Activated T-cell treated with anti-CD3 and anti-CD28 coated beads, Interleukin-2, amount 50 U/mL, for 72 hours (primary cell): ENCODE results near the gene NEFH. TPM values are rescaled to one million over a fixed set of nuclear protein-coding genes. Genes with fewer than 3 reads are reported as not detected.
A peak's percentile ranks its signal among the peaks of the same experiment; 100 is the strongest.

ENCODE experiments used
- ATAC-seq, 2 donors: fragments of 150-1000 bp; cut with Tn5 transposase; replicated peaks in 1 of 2; 2 replicates each; pipeline ENCODE4 v1.10.0; 2021; ENCODE audit warnings: moderate library complexity in 2 of 2, mild to moderate bottlenecking in 1 of 2
- DNase-seq, 2 donors: peaks; one replicate each; pipeline ENCODE4 v3.0.0; 2021 to 2022; ENCODE audit warnings: mixed read lengths in 1 of 2
- H3K27ac Mint-ChIP-seq: one replicate; pipeline ENCODE4 v1.8.0; 2022; ENCODE audit warnings: mild to moderate bottlenecking, moderate library complexity, mixed read lengths
- H3K27me3 Mint-ChIP-seq: one replicate; pipeline ENCODE4 v1.8.0; 2022; ENCODE audit warnings: low read depth, mixed read lengths
- H3K36me3 Mint-ChIP-seq, 2 donors: one replicate each; pipeline ENCODE4 v1.8.0; 2022; ENCODE audit warnings: mixed read lengths in 2 of 2, mild to moderate bottlenecking in 1 of 2; ENCODE audit not compliant: insufficient read depth in 2 of 2
- H3K4me1 Mint-ChIP-seq: one replicate; pipeline ENCODE4 v1.8.0; 2022; ENCODE audit warnings: low read depth, mixed read lengths
- H3K4me3 Mint-ChIP-seq, 2 donors: one replicate each; pipeline ENCODE4 v1.8.0; 2022; ENCODE audit warnings: mild to moderate bottlenecking in 2 of 2, mixed read lengths in 2 of 2, moderate library complexity in 2 of 2
- H3K9me3 Mint-ChIP-seq, 2 donors: one replicate each; pipeline ENCODE4 v1.8.0; 2022; ENCODE audit warnings: mixed read lengths in 2 of 2
- total RNA-seq, 2 donors: library from RNA; stranded (reverse); gene quantifications; one replicate each; pipeline ENCODE4 v1.2.3, GENCODE V29; 2022

The NEFH gene
- total RNA-seq, 2 donors from 2014 or later, result 1.6 to 1.7 TPM

DNA sequence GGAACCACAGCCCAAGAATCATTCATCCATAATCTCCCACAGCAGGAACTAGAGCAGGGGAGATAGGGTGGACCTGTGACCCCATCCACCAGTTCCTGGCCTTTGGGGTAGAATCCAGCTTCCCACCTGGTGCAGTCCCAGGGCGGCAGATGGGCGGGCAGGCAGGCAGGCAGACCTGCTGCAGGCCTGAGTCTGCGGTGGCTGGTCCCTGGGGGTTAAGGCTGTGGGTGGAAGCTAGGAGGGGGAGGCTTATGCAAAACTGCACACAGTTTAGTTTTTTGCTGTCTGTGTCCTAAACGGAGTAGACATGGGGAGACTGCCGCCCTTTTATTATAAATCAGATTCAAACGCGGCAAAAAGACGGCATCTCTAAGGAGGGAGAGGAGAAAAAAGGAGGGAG, 4.5 kb upstream of the NEFH start:
- DNase-seq (no peak), ATAC-seq (no peak)
- Mint-ChIP-seq H3K27me3 (peaks cover 43% of the 10 kb centered on the region), H3K9me3 (no peaks in the 10 kb centered on the region), H3K4me3 (no peak overlapping the region), H3K4me1 (no peaks in the 10 kb centered on the region), H3K27ac (no peak overlapping the region), H3K36me3 (no peaks in the 10 kb centered on the region)

- Mint-ChIP-seq H3K27ac (no peak overlapping the region), H3K36me3 (peaks cover 0 to under 1% of the 10 kb centered on the region in 2 donors), H3K9me3 (no peaks in the 10 kb centered on the region), H3K4me3 (no peak overlapping the region), H3K4me1 (peaks cover under 1% of the 10 kb centered on the region), H3K27me3 (peaks cover 43% of the 10 kb centered on the region)
- ATAC-seq (no peak), DNase-seq (no peak)
Observed at GRCh38 chr22:29476116-29476515, 3.9 kb upstream of the NEFH start.

DNA sequence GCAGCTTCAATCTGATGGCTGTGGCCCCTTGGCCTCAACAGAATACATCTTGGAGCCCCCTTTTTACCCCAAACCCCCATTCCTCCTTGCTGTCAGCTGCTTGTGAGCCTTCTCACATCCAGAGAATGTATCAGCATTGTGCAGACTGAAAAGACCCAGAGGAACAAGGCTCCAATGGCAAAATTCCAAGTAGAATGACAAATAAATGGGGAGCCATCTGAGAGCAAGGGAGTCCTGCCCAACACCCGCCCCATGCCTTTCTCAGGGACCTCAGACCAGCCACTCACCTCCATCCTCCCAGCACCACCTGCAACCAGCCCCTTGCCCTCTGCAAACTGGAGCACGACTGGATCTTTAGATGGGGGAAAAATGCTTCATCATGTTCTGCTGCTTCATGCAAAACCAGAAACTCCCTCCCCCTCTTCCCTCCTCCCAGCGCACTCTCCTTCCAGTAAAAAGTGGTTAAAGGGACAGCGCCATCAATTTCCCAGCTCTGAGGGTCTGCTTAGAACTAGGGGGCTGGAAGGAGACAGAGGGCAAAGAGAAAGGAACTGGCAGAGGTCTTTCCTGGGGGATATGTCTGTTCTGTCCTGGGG, 2.2 kb upstream of the NEFH start:
- Mint-ChIP-seq H3K27ac (no peak overlapping the region), H3K27me3 (peaks cover 49% of the 10 kb centered on the region), H3K9me3 (no peaks in the 10 kb centered on the region), H3K4me3 (no peak overlapping the region), H3K36me3 (peaks cover 2 to 4% of the 10 kb centered on the region in 2 donors), H3K4me1 (peaks cover 7% of the 10 kb centered on the region)
- DNase-seq, result no peak
- ATAC-seq, result no peak

GRCh38 chr22:29478326-29479276, 1.4 kb upstream of the NEFH start:
- no peaks in the 10 kb centered on the region for H3K9me3 Mint-ChIP-seq
- peak; percentile 14 to 32 for DNase-seq
- peaks cover 2 to 4% of the 10 kb centered on the region in 2 donors for H3K36me3 Mint-ChIP-seq
- H3K4me1 Mint-ChIP-seq, result peaks cover 7% of the 10 kb centered on the region
- H3K4me3 Mint-ChIP-seq, result no peak overlapping the region
- ATAC-seq, result no peak
- H3K27ac Mint-ChIP-seq, result no peak overlapping the region
- H3K27me3 Mint-ChIP-seq, result peaks cover 49% of the 10 kb centered on the region

DNA sequence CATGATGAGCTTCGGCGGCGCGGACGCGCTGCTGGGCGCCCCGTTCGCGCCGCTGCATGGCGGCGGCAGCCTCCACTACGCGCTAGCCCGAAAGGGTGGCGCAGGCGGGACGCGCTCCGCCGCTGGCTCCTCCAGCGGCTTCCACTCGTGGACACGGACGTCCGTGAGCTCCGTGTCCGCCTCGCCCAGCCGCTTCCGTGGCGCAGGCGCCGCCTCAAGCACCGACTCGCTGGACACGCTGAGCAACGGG, 169 bp downstream of the NEFH start:
- no peaks in the 10 kb centered on the region for H3K9me3 Mint-ChIP-seq
- peaks cover 49% of the 10 kb centered on the region for H3K27me3 Mint-ChIP-seq
- peaks cover 7% of the 10 kb centered on the region for H3K4me1 Mint-ChIP-seq
- H3K4me3 Mint-ChIP-seq, result peak overlapping the region in 1 of 2 donors; percentile 53
- H3K27ac Mint-ChIP-seq, result no peak overlapping the region
- ATAC-seq (no peak), DNase-seq (no peak)
- peaks cover 2 to 4% of the 10 kb centered on the region in 2 donors for H3K36me3 Mint-ChIP-seq

DNA sequence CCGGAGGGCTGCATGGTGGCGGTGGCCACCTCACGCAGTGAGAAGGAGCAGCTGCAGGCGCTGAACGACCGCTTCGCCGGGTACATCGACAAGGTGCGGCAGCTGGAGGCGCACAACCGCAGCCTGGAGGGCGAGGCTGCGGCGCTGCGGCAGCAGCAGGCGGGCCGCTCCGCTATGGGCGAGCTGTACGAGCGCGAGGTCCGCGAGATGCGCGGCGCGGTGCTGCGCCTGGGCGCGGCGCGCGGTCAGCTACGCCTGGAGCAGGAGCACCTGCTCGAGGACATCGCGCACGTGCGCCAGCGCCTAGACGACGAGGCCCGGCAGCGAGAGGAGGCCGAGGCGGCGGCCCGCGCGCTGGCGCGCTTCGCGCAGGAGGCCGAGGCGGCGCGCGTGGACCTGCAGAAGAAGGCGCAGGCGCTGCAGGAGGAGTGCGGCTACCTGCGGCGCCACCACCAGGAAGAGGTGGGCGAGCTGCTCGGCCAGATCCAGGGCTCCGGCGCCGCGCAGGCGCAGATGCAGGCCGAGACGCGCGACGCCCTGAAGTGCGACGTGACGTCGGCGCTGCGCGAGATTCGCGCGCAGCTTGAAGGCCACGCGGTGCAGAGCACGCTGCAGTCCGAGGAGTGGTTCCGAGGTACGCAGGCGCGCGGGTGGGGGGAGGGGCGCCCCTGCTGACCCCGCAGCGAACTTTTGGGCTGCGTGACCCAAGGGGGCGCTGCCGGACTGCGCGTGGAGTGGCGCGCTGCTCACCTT, 670 bp downstream of the NEFH start:
- Mint-ChIP-seq H3K36me3 (peaks cover 2 to 4% of the 10 kb centered on the region in 2 donors), H3K4me3 (peak overlapping the region; percentile 53 to 60), H3K4me1 (peaks cover 7% of the 10 kb centered on the region), H3K27ac (no peak overlapping the region), H3K9me3 (no peaks in the 10 kb centered on the region), H3K27me3 (peaks cover 45% of the 10 kb centered on the region)
- peak; percentile 46 to 56 for DNase-seq
- ATAC-seq, result peak; percentile 82 to 86

DNA sequence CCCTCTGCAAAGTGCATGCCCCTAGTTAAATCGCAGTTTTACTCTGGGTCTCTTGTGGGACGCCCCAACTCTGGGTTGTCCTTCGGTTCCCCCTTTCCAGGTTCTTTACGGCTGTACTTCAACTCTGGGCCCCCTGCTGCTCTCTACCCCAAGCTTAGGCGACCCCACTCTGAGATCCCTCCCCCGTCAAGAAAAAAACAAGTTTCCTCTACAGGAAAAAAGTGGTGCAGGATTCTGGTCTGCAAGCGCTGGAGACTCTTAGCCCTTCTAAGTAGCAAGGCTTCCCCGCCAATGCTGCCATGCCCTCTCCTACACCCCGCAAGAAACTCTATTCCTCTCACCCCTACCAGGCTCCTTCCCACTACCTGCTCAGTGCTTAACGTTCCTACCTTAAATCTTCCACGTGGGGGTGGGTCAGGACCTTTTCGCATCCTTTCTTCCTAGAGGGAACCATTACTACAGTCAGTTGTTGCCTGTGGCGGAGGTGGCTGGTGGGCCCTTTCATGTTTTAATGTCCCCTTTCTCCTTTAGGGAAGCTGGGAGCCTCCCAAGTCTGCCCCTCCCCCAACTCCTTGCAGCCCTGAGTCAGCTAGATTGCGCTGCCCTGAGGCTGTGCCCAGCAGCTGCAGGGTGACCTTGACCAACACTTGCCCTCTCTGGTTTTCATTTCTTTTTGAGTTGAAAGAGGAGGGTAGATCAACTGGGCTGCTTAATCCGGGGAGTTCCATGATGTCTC, 1.4 kb downstream of the NEFH start:
- no peaks in the 10 kb centered on the region for H3K9me3 Mint-ChIP-seq
- peak overlapping the region; percentile 53 to 60 for H3K4me3 Mint-ChIP-seq
- H3K27me3 Mint-ChIP-seq, result peaks cover 41% of the 10 kb centered on the region
- H3K4me1 Mint-ChIP-seq, result peaks cover 7% of the 10 kb centered on the region
- DNase-seq, result no peak
- peaks cover 2 to 4% of the 10 kb centered on the region in 2 donors for H3K36me3 Mint-ChIP-seq
- no peak overlapping the region for H3K27ac Mint-ChIP-seq
- no peak for ATAC-seq

- Mint-ChIP-seq H3K27me3 (peaks cover 36% of the 10 kb centered on the region), H3K4me3 (peak overlapping the region in 1 of 2 donors; percentile 53), H3K36me3 (peaks cover 2 to 4% of the 10 kb centered on the region in 2 donors), H3K27ac (no peak overlapping the region), H3K9me3 (no peaks in the 10 kb centered on the region), H3K4me1 (peaks cover 7% of the 10 kb centered on the region)
- DNase-seq (no peak), ATAC-seq (no peak)
Observed at GRCh38 chr22:29482253-29482652, 2.2 kb downstream of the NEFH start.

- Mint-ChIP-seq H3K4me1 (peaks cover 7% of the 10 kb centered on the region), H3K9me3 (no peaks in the 10 kb centered on the region), H3K27me3 (peaks cover 33% of the 10 kb centered on the region), H3K4me3 (no peak overlapping the region), H3K36me3 (peaks cover 2 to 4% of the 10 kb centered on the region in 2 donors), H3K27ac (no peak overlapping the region)
- DNase-seq, result no peak
- no peak for ATAC-seq
Observed at GRCh38 chr22:29482726-29483125, 2.7 kb downstream of the NEFH start.

DNA sequence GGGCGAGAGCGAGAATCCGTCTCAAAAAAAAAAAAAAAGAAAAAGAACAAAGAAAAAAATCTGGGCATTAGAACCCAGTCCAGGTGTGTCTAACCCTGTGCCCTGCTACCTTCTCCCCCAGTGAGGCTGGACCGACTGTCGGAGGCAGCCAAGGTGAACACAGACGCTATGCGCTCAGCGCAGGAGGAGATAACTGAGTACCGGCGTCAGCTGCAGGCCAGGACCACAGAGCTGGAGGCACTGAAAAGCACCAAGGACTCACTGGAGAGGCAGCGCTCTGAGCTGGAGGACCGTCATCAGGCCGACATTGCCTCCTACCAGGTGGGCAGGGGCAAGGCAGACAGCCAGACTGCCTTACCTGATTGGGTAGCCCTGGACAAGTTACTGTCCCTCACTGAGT, 3.2 kb downstream of the NEFH start:
- ATAC-seq, result no peak
- Mint-ChIP-seq H3K4me3 (no peak overlapping the region), H3K9me3 (no peaks in the 10 kb centered on the region), H3K27ac (no peak overlapping the region), H3K4me1 (peaks cover 7% of the 10 kb centered on the region), H3K27me3 (peaks cover 28% of the 10 kb centered on the region), H3K36me3 (peaks cover 2 to 4% of the 10 kb centered on the region in 2 donors)
- no peak for DNase-seq

- Mint-ChIP-seq H3K9me3 (no peaks in the 10 kb centered on the region), H3K4me1 (peaks cover 7% of the 10 kb centered on the region), H3K27me3 (peaks cover 14% of the 10 kb centered on the region), H3K36me3 (peaks cover 2 to 4% of the 10 kb centered on the region in 2 donors), H3K27ac (no peak overlapping the region), H3K4me3 (no peak overlapping the region)
- DNase-seq, result no peak
- ATAC-seq, result no peak
Observed at GRCh38 chr22:29484642-29485041, 4.6 kb downstream of the NEFH start.

DNA sequence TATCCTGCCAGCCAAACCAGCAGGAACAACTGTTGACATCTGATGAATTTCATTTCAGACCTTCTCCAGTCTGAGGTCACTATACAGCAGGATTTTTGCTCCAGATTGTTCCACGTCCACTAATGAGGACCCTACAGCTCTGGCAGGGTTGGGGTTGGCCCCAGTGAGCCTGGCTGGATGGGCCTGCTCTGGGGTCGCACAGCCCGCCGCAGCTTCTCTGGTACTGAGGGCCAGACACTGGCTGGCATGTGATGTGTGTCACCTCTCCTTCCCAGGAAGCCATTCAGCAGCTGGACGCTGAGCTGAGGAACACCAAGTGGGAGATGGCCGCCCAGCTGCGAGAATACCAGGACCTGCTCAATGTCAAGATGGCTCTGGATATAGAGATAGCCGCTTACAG, 5.4 kb downstream of the NEFH start:
- no peak for ATAC-seq
- no peak for DNase-seq
- H3K4me3 Mint-ChIP-seq, result no peak overlapping the region
- no peaks in the 10 kb centered on the region for H3K9me3 Mint-ChIP-seq
- H3K4me1 Mint-ChIP-seq, result peaks cover 7% of the 10 kb centered on the region
- H3K27me3 Mint-ChIP-seq, result peaks cover 11% of the 10 kb centered on the region
- no peak overlapping the region for H3K27ac Mint-ChIP-seq
- peaks cover 2 to 4% of the 10 kb centered on the region in 2 donors for H3K36me3 Mint-ChIP-seq
